HepG2 (cell line): Measurements from ENCODE around the gene PRR36. TPM values are rescaled to one million over a fixed set of nuclear protein-coding genes. Genes with fewer than 3 reads are reported as not detected.

ENCODE experiments used
- CBFB ChIP-seq: sonication (generic); formaldehyde crosslinking; IDR thresholded peaks from 2 replicates; pipeline ENCODE4 v1.4.0; 2020; ENCODE audit warnings: missing genetic modification reagents
- EEA1 ChIP-seq: sonication (generic); formaldehyde crosslinking; IDR thresholded peaks from 2 replicates; pipeline ENCODE4 v1.5.1; 2020; ENCODE audit warnings: mild to moderate bottlenecking, missing genetic modification reagents, borderline replicate concordance
- GATA4 ChIP-seq: sonication (generic); IDR thresholded peaks from 2 replicates; pipeline ENCODE4 v1.6.1; 2016; ENCODE audit warnings: antibody characterized with exemption, low read depth, borderline replicate concordance
- KLF6 ChIP-seq: IDR thresholded peaks from 2 replicates; pipeline ENCODE4 v1.8.0; 2016; ENCODE audit warnings: missing biosample characterization, missing genetic modification reagents
- MAZ ChIP-seq, 2 experiments: sonication (generic) in 1 of 2; formaldehyde crosslinking in 1 of 2; IDR thresholded peaks; 2 replicates each; pipeline versions ENCODE4 v1.5.0 to v1.6.1; 2012 to 2020; ENCODE audit warnings: low read depth in 2 of 2, mild to moderate bottlenecking in 2 of 2, borderline replicate concordance in 1 of 2, improper control_type of control experiment in 1 of 2, low read length in 1 of 2, missing genetic modification reagents in 1 of 2, moderate library complexity in 1 of 2
- NRL ChIP-seq: sonication (generic); formaldehyde crosslinking; IDR thresholded peaks from 2 replicates; pipeline ENCODE4 v1.5.0; 2020; ENCODE audit warnings: missing genetic modification reagents, mild to moderate bottlenecking, moderate library complexity, borderline replicate concordance
- SP2 ChIP-seq: sonication (generic); formaldehyde crosslinking; IDR thresholded peaks from 2 replicates; pipeline ENCODE4 v1.5.1; 2020; ENCODE audit warnings: mild to moderate bottlenecking, missing genetic modification reagents
- SRSF1 ChIP-seq: fragments of 200-400 bp; formaldehyde crosslinking; optimal IDR thresholded peaks from 2 replicates; pipeline ENCODE3; 2017; ENCODE audit warnings: mild to moderate bottlenecking, low read depth, low read length, moderate library complexity
- ZEB1 ChIP-seq: IDR thresholded peaks from 2 replicates; pipeline ENCODE4 v1.6.1; 2012; ENCODE audit warnings: mild to moderate bottlenecking, low read depth, inconsistent platforms; ENCODE audit not compliant: insufficient replicate concordance
- ZNF124 ChIP-seq: sonication (generic); formaldehyde crosslinking; IDR thresholded peaks from 2 replicates; pipeline ENCODE4 v1.4.0; 2020; ENCODE audit warnings: missing genetic modification reagents
- ZNF256 ChIP-seq: sonication (generic); formaldehyde crosslinking; conservative IDR thresholded peaks from 2 replicates; pipeline ENCODE4 v1.4.0; 2020; ENCODE audit warnings: missing genetic modification reagents
- ZNF274 ChIP-seq: sonication (generic); formaldehyde crosslinking; IDR thresholded peaks from 2 replicates; pipeline ENCODE4 v1.5.1; 2020; ENCODE audit warnings: mild to moderate bottlenecking, missing genetic modification reagents
- ZNF33B ChIP-seq: sonication (generic); formaldehyde crosslinking; IDR thresholded peaks from 2 replicates; pipeline ENCODE4 v1.5.1; 2020; ENCODE audit warnings: mild to moderate bottlenecking, missing genetic modification reagents
- ZNF883 ChIP-seq: sonication (generic); formaldehyde crosslinking; IDR thresholded peaks from 2 replicates; pipeline ENCODE4 v1.5.1; 2020; ENCODE audit warnings: mild to moderate bottlenecking, missing genetic modification reagents; ENCODE audit errors: not compliant biosample characterization
- polyA plus RNA-seq, 8 experiments: library from polyadenylated mRNA; depleted of rRNA in 3 of 8; stranded (reverse) in 7 of 8; unstranded in 1 of 8; fragments of >200 nt; fragmentation: Illumina TruSeq in 4 of 8; extraction: Trizol in 4 of 8; gene quantifications; 2 replicates each; pipeline versions ENCODE4 v1.2.1 to v1.2.3, GENCODE V29; 2011 to 2016; ENCODE audit warnings: low read depth in 4 of 8, missing spikeins in 1 of 8, mixed read lengths in 1 of 8; ENCODE audit not compliant: insufficient read depth in 1 of 8
- total RNA-seq, 5 experiments: library from RNA; depleted of rRNA; stranded (reverse); fragments of >200 nt; fragmentation: Illumina TruSeq; extraction: Trizol; gene quantifications; 2 replicates each; pipeline ENCODE4 v1.2.3, GENCODE V29; 2016; ENCODE audit warnings: low read depth in 1 of 5
- TF ChIP-seq, protein P1 (sequence below): sonication (generic); formaldehyde crosslinking; IDR thresholded peaks from 2 replicates; pipeline ENCODE4 v1.8.0; 2022; ENCODE audit warnings: missing genetic modification reagents, mild to moderate bottlenecking, inconsistent platforms, borderline replicate concordance
- TF ChIP-seq, protein P2 (sequence below): sonication (generic); formaldehyde crosslinking; IDR thresholded peaks from 2 replicates; pipeline ENCODE4 v1.5.0; 2020; ENCODE audit warnings: missing genetic modification reagents, mild to moderate bottlenecking, borderline replicate concordance
- TF ChIP-seq, protein P3 (sequence below): IDR thresholded peaks from 2 replicates; pipeline ENCODE4 v1.6.1; 2018; ENCODE audit warnings: missing genetic modification reagents, mild to moderate bottlenecking, missing compliant biosample characterization
- TF ChIP-seq, protein P4 (sequence below): sonication (generic); formaldehyde crosslinking; IDR thresholded peaks from 2 replicates; pipeline ENCODE4 v1.4.0; 2020; ENCODE audit warnings: missing genetic modification reagents
- TF ChIP-seq, protein P5 (sequence below): IDR thresholded peaks from 2 replicates; pipeline ENCODE4 v1.4.0; 2020; ENCODE audit warnings: mild to moderate bottlenecking, missing genetic modification reagents

The PRR36 gene
- total and polyA plus RNA-seq, 2 of the 13 experiments (the other 11 are each of a cell fraction or from before 2014, with no cell fraction given) = 0.07 to 0.17 TPM

DNA sequence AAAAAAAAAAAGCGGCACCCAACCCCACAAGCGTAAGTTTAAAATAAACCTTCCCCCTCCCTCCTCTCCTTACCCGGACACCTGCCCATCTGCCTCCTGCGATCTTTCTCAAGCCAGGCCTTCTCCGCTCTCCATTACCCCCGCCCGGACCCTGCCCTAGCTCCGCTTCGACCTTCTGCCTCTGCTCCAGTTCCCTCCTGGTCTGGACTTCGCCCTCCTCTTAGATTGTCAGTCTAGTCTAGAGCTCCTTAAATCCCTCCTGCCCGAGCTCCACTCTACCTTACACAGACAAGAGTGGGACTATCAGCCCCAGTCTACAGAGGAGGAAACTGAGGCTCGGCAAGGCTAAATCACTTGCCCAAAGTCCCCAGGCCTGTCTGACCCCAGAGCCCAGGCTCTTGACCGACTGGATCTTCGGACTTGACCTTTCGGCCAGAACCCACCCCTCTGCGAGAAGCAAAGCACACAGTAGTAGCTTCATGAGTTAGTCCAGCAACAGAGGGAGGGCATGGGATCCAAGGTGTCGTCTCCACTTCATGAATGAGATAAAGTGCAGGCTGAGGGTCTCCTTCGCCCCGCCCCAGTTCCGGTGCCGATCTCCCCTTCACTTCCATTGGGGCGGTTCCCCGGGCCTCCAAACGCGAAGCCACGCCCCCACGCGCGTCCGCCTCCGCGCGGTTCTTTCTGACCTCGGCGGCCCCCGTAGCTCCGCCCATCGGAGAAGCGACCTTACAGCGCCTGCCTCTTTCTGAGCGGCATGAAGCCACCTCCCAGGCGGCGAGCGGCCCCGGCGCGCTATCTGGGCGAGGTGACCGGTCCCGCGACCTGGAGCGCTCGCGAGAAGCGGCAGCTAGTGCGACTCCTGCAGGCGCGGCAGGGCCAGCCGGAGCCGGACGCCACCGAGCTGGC lies 45.7 kb upstream of the PRR36 start, which contains the start of gene SNAPC2 (continued):
- TF ChIP-seq, protein P1, sequence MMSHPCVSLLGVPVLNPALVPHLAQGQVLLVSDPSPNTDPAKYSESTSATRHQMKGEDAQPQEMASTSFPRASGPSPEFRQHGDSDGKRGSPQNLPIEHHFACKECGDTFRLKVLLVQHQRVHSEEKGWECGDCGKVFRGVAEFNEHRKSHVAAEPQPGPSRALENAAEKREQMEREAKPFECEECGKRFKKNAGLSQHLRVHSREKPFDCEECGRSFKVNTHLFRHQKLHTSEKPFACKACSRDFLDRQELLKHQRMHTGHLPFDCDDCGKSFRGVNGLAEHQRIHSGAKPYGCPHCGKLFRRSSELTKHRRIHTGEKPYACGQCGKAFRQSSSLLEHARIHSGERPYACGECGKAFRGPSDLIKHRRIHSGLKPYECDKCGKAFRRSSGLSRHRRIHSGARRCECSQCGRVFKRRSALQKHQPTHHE (CRISPR knock-in tag) = peak; percentile 74; the same call in 1 of the 2 replicates
- TF ChIP-seq EEA1 (CRISPR knock-in tag) = peak; percentile 64; the same call in 1 of the 2 replicates
- TF ChIP-seq, protein P2, sequence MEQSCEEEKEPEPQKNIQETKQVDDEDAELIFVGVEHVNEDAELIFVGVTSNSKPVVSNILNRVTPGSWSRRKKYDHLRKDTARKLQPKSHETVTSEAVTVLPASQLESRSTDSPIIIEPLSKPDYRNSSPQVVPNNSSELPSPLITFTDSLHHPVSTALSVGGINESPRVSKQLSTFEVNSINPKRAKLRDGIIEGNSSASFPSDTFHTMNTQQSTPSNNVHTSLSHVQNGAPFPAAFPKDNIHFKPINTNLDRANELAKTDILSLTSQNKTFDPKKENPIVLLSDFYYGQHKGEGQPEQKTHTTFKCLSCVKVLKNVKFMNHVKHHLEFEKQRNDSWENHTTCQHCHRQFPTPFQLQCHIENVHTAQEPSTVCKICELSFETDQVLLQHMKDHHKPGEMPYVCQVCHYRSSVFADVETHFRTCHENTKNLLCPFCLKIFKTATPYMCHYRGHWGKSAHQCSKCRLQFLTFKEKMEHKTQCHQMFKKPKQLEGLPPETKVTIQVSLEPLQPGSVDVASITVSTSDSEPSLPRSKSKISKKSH = no peak
- TF ChIP-seq, protein P3, sequence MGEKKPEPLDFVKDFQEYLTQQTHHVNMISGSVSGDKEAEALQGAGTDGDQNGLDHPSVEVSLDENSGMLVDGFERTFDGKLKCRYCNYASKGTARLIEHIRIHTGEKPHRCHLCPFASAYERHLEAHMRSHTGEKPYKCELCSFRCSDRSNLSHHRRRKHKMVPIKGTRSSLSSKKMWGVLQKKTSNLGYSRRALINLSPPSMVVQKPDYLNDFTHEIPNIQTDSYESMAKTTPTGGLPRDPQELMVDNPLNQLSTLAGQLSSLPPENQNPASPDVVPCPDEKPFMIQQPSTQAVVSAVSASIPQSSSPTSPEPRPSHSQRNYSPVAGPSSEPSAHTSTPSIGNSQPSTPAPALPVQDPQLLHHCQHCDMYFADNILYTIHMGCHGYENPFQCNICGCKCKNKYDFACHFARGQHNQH = peak; percentile 74; the same call in 1 of the 2 replicates
- TF ChIP-seq SP2 = no peak; the same call in 1 of the 2 replicates
- no peak; the same call in 1 of the 2 replicates for TF ChIP-seq NRL (CRISPR knock-in tag)
- 0 out of 2 replicates have a peak, but pooled peaks have one; percentile 32 for TF ChIP-seq ZNF256 (CRISPR knock-in tag)
- peak; percentile 66; the same call in 1 of the 2 replicates for TF ChIP-seq CBFB (CRISPR knock-in tag)
- no peak; the same call in 1 of the 2 replicates for TF ChIP-seq ZNF33B
- peak; percentile 19; the same call in 1 of the 2 replicates for TF ChIP-seq MAZ (IDR thresholded peaks at IDR 0.05; ENCODE audit: borderline replicate concordance, low read depth, low read length)
- TF ChIP-seq MAZ (CRISPR knock-in tag; IDR thresholded peaks at IDR 0.05; ENCODE audit: low read depth) = peak; percentile 66; the same call in 1 of the 2 replicates
- no peak for TF ChIP-seq SRSF1
- TF ChIP-seq KLF6 (CRISPR knock-in tag) = peak; percentile 60; the same call in 1 of the 2 replicates
- TF ChIP-seq ZNF274 = peak; percentile 88
- peak; percentile 26 for TF ChIP-seq ZEB1
- TF ChIP-seq, protein P4, sequence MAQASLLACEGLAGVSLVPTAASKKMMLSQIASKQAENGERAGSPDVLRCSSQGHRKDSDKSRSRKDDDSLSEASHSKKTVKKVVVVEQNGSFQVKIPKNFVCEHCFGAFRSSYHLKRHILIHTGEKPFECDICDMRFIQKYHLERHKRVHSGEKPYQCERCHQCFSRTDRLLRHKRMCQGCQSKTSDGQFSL = no peak
- TF ChIP-seq ZNF883 (CRISPR knock-in tag) = peak; percentile 33
- peak; percentile 77; the same call in 1 of the 2 replicates for TF ChIP-seq ZNF124
- no peak for TF ChIP-seq GATA4
- TF ChIP-seq, protein P5, sequence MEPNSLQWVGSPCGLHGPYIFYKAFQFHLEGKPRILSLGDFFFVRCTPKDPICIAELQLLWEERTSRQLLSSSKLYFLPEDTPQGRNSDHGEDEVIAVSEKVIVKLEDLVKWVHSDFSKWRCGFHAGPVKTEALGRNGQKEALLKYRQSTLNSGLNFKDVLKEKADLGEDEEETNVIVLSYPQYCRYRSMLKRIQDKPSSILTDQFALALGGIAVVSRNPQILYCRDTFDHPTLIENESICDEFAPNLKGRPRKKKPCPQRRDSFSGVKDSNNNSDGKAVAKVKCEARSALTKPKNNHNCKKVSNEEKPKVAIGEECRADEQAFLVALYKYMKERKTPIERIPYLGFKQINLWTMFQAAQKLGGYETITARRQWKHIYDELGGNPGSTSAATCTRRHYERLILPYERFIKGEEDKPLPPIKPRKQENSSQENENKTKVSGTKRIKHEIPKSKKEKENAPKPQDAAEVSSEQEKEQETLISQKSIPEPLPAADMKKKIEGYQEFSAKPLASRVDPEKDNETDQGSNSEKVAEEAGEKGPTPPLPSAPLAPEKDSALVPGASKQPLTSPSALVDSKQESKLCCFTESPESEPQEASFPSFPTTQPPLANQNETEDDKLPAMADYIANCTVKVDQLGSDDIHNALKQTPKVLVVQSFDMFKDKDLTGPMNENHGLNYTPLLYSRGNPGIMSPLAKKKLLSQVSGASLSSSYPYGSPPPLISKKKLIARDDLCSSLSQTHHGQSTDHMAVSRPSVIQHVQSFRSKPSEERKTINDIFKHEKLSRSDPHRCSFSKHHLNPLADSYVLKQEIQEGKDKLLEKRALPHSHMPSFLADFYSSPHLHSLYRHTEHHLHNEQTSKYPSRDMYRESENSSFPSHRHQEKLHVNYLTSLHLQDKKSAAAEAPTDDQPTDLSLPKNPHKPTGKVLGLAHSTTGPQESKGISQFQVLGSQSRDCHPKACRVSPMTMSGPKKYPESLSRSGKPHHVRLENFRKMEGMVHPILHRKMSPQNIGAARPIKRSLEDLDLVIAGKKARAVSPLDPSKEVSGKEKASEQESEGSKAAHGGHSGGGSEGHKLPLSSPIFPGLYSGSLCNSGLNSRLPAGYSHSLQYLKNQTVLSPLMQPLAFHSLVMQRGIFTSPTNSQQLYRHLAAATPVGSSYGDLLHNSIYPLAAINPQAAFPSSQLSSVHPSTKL = 0 out of 2 replicates have a peak, but pooled peaks have one; percentile 17
